ENCODE data around the gene GALNT3.

The GALNT3 gene

DNA sequence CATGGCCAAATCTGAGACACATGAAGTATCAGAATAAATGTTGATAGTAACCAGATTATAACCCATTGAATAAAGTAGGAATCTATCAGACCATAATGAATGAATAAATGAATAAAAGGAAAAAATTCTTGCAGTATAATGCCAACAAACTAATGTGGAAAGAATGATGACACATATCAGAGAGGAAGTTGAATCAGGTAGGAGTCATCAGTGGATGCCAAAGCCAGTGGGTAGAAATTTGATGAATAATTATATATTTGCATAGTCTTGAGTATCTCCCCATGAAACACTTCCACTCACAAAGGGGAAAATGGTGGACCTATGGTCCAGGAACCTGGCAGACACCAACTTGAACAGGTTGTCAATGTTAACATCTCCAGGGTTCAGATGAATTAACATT, 68.6 kb downstream of the GALNT3 start:
- no peak for DNase-seq (ENCODE audit: low spot score)

DNA sequence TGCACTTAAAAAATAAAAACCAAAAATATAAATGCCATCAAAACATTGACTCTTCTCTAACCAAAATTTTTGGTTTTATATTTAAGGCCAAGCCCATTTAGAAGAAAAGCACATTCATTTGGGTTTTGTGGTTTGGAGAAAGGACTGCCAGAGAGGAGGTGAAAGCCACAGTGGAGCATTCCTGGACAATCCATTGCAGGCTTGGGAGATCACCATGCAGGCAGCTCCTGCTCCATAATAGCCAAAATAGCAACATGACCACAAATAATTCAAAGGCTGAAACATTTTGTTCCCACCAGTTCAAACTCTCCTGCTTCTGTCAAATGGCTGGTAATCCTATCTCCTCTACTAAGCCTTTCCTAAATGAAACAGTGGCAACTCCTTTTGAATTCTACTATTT, 73.5 kb downstream of the GALNT3 start:
- no peak for DNase-seq (ENCODE audit: low spot score)

- DNase-seq (ENCODE audit: low spot score), result no peak
Observed at GRCh38 chr2:165718610-165719210, 75.3 kb downstream of the GALNT3 start.

DNA sequence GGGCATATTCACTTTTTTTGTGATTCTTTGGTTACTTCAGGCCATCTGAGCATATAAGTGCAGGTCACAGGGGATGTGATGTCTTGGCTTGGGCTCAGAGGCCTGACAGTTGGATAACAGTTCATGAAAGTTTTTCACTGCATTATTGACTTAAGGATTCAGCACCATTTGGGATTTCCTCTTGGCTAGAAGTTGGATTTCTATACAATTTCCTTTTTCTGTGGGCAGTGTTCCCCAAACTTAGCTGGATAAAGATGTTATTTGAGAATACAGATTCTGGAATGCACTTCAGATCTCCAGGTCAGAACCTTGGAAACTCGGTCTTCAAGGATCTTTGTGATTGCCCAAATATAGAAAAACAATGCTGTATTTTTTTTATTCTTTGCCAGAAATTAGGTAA, 78.0 kb downstream of the GALNT3 start:
- DNase-seq (ENCODE audit: low spot score), result no peak

GRCh38 chr2:165706960-165707487, 87.0 kb downstream of the GALNT3 start:
- no peak for DNase-seq (ENCODE audit: low spot score)

DNA sequence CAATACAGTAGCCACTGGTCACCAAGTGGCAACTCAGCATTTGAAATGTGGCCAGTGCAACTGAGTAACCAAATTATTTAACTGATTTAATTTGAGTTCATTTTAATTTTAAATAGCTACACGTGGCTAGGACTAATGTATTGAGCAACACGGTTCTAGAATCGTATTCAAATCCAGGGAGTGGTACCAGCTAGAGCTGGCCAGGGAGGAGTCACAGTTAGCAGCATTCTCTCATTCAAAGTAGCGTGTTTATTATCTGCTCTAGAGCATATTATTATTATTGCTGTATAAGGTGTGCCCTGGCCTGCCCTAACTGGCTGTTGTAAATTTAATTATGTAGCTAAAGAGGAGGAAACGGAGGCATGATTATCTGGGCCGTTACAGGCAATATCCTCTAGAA, 92.9 kb downstream of the GALNT3 start:
- DNase-seq (ENCODE audit: low spot score), result no peak

DNA sequence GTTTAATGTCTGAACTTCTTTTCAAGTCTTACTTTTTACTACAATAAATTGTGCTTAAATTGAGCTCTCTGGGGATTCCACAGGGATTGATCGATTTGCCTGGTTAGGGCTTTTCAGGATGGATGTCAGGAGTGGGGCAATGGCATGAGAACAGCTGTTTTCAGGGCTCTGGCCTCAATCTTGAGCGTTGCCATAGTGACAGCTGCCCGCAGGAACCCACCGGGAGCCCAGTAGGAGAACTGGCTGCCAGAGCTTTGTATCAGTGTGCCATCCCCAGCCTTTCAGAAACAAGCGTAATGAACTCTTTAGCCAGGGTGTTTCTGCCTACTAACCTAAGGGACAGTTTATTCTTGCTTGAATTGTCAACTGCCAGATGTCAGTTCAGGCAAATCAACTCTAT, 93.5 kb downstream of the GALNT3 start:
- no peak for DNase-seq (ENCODE audit: low spot score)

DNA sequence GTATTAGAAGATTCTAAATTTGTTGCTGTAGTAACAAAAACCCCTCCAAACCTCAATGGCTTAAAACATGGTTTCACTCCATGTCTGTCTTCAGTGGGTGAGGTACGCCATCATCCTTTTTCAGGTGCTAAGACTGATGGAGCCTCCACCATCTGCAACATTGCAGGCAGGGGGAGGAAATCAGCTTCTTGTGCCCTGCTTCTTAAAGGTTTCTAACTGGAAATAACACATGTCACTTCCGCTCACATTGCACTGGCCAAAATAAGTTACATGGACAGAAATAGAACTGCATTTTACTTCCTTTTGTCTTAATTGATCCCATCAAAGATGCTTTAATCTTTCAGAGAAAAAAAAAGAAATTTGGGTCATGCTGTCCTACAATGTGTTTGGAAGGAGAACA, 94.1 kb downstream of the GALNT3 start:
- no peak for DNase-seq (ENCODE audit: low spot score)

DNA sequence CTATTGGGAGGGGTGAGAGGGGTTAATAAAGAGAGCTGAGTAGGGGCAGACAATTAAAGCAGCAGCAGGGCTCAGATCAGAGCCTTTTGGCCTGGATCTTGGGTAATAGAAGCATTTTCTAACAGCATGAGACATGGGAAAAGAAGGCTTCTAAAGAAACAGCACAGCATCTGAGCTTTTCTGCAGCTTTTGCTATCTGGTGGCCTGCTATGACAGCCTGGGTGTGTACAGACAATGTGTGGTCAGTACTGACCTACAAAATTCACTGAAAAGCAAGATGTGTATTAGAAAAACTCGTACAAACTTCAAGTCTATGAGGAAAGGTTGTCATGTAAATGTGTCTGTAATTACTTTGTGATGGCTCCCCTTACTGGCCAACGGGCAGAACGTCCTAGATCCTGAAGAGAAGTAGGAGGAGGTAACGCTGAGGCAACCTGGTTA, 95.6 kb downstream of the GALNT3 start:
- peak; percentile 10 for DNase-seq (ENCODE audit: low spot score)

GRCh38 chr2:165697748-165698443, 96.2 kb downstream of the GALNT3 start:
- DNase-seq (ENCODE audit: low spot score), result no peak
